Endothelial cell (in vitro differentiated cells): ENCODE data around the gene ARHGAP1. TPM values are rescaled to one million over a fixed set of nuclear protein-coding genes. Genes with fewer than 3 reads are reported as not detected.

Source experiments
- DNase-seq: peaks from one replicate; pipeline ENCODE4 v3.0.0; 2021; ENCODE audit warnings: low spot score
- H3K27ac Mint-ChIP-seq: one replicate; pipeline ENCODE4 v1.8.0; 2021; ENCODE audit warnings: mixed read lengths, inconsistent platforms; ENCODE audit not compliant: unreplicated experiment
- H3K27me3 Mint-ChIP-seq: one replicate; pipeline ENCODE4 v1.8.0; 2021; ENCODE audit warnings: mild to moderate bottlenecking, moderate library complexity, mixed read lengths, inconsistent platforms; ENCODE audit not compliant: unreplicated experiment
- H3K36me3 Mint-ChIP-seq: one replicate; pipeline ENCODE4 v1.8.0; 2021; ENCODE audit warnings: mild to moderate bottlenecking, low read depth, mixed read lengths, inconsistent platforms; ENCODE audit not compliant: unreplicated experiment
- H3K4me1 Mint-ChIP-seq: one replicate; pipeline ENCODE4 v1.8.0; 2021; ENCODE audit warnings: mild to moderate bottlenecking, mixed read lengths, inconsistent platforms; ENCODE audit not compliant: unreplicated experiment
- H3K4me3 Mint-ChIP-seq: one replicate; pipeline ENCODE4 v1.8.0; 2021; ENCODE audit warnings: mild to moderate bottlenecking, mixed read lengths, inconsistent platforms; ENCODE audit not compliant: unreplicated experiment
- H3K9me3 Mint-ChIP-seq: one replicate; pipeline ENCODE4 v1.8.0; 2021; ENCODE audit warnings: mixed read lengths, inconsistent platforms; ENCODE audit not compliant: unreplicated experiment
- total RNA-seq: library from RNA; stranded (reverse); fragmentation: NEBNext Ultra II Directional; extraction: Animal tissue kit (Norgen Biotek cat#: 25700); gene quantifications from one replicate; pipeline ENCODE4 v1.2.1, GENCODE V29; 2021; ENCODE audit not compliant: unreplicated experiment
- TF ChIP-seq, protein P1 (sequence below): fragments of 200-600 bp; sonication (generic); IDR thresholded peaks from one replicate; pipeline ENCODE4 v1.5.0; 2021; ENCODE audit warnings: antibody characterized with exemption; ENCODE audit not compliant: unreplicated experiment

The ARHGAP1 gene
- total RNA-seq, 1 donor from 2014 or later, result 69.5 TPM

DNA sequence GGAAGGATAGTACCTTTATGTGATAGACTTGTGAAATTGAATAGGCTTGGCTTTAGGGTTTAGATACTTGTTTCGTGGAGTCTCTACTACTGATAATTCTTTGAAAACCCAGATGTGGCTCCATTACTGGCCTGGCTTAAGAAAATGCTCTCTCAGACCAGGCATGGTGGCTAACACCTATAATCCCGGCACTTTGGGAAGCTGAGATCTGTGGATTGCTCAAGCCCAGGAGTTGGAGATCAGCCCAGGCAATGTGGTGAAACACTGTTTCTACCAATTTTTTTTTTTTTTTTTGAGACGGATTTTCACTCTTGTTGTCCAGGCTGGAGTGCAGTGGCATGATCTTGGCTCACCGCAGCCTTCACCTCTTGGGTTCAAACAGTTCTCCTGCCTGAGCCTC lies 42.2 kb downstream of the ARHGAP1 start:
- H3K27me3 Mint-ChIP-seq, result no peaks in the 10 kb centered on the region
- H3K9me3 Mint-ChIP-seq, result no peaks in the 10 kb centered on the region
- TF ChIP-seq, protein P1, sequence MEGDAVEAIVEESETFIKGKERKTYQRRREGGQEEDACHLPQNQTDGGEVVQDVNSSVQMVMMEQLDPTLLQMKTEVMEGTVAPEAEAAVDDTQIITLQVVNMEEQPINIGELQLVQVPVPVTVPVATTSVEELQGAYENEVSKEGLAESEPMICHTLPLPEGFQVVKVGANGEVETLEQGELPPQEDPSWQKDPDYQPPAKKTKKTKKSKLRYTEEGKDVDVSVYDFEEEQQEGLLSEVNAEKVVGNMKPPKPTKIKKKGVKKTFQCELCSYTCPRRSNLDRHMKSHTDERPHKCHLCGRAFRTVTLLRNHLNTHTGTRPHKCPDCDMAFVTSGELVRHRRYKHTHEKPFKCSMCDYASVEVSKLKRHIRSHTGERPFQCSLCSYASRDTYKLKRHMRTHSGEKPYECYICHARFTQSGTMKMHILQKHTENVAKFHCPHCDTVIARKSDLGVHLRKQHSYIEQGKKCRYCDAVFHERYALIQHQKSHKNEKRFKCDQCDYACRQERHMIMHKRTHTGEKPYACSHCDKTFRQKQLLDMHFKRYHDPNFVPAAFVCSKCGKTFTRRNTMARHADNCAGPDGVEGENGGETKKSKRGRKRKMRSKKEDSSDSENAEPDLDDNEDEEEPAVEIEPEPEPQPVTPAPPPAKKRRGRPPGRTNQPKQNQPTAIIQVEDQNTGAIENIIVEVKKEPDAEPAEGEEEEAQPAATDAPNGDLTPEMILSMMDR, result no peak
- no peak overlapping the region for H3K27ac Mint-ChIP-seq
- no peak overlapping the region for H3K4me3 Mint-ChIP-seq
- peaks cover 30% of the 10 kb centered on the region for H3K36me3 Mint-ChIP-seq
- peaks cover 1% of the 10 kb centered on the region for H3K4me1 Mint-ChIP-seq
- no peak for DNase-seq

DNA sequence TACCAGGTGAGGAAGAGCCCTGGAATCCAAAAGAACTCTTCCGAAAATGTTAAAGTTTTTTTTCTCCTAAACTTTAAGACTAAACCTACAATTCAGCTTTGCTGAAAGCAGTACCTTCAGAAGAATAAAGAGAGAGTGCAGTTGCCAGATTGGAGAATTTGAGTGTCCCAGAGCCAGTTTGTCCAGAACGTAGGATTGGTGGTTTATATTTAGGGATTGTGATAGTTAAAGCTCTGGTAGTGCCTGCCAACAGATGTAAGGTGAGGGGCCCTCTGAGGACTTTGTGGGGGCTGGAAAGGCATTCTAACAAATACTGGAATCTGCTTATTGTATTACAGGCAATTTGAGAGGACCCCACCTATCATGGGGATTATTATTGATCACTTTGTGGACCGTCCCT lies 43.2 kb downstream of the ARHGAP1 start:
- no peaks in the 10 kb centered on the region for H3K27me3 Mint-ChIP-seq
- no peak overlapping the region for H3K4me3 Mint-ChIP-seq
- DNase-seq, result no peak
- no peaks in the 10 kb centered on the region for H3K9me3 Mint-ChIP-seq
- TF ChIP-seq, protein P1, result no peak
- H3K36me3 Mint-ChIP-seq, result peaks cover 29% of the 10 kb centered on the region
- no peaks in the 10 kb centered on the region for H3K4me1 Mint-ChIP-seq
- H3K27ac Mint-ChIP-seq, result no peak overlapping the region

DNA sequence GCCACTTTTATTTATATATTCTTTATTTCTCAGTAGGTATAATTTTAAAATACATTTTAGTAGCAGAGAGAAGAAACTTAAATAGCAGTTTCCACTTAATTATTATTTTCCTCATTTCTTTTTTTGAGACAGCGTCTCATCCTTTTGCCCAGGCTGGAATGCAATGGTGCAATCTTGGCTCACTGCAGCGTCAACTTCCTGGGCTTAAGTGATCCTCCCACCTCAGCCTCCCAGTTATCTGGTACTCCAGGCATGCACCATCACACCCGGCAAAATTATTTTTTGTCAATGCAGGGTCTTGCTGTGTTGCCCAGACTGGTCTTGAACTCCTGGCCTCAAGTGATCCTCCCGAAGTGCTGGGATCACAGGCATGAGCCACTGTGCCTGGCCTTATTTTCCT lies 44.8 kb downstream of the ARHGAP1 start:
- no peak for DNase-seq
- H3K36me3 Mint-ChIP-seq, result peaks cover 34% of the 10 kb centered on the region
- TF ChIP-seq, protein P1, result no peak
- no peaks in the 10 kb centered on the region for H3K4me1 Mint-ChIP-seq
- no peaks in the 10 kb centered on the region for H3K9me3 Mint-ChIP-seq
- no peak overlapping the region for H3K27ac Mint-ChIP-seq
- H3K4me3 Mint-ChIP-seq, result no peak overlapping the region
- no peaks in the 10 kb centered on the region for H3K27me3 Mint-ChIP-seq

DNA sequence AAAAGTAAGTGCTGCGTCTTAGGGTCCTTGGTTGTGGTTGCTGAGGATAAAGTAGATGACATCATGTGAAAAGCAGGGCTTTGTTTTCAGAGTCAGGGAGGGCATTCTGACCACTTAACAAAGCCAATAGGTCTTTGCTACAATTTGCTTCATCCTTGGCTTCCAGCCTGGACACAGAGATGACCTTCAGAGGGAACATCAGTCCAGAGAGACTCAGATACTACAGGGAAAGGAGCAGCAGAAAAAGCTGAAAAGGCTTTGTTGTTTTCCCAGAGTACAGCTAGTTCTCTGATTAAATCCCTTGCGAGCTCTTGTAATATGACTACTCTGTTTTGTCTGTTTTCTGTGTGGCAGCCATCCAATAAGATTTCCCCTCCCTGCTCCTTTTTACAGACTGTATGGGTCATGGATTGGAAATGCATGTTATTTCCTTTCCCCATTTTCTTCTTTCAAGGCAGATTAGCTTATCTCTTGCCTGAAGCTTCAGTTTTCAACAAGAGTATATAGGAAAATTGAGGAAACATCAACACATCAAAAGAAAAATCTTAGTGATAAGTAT lies 51.2 kb downstream of the ARHGAP1 start:
- H3K4me1 Mint-ChIP-seq, result no peaks in the 10 kb centered on the region
- peaks cover 16% of the 10 kb centered on the region for H3K36me3 Mint-ChIP-seq
- TF ChIP-seq, protein P1, result no peak
- H3K4me3 Mint-ChIP-seq, result no peak overlapping the region
- DNase-seq, result no peak
- no peak overlapping the region for H3K27ac Mint-ChIP-seq
- H3K27me3 Mint-ChIP-seq, result peaks cover 1% of the 10 kb centered on the region
- H3K9me3 Mint-ChIP-seq, result no peaks in the 10 kb centered on the region

DNA sequence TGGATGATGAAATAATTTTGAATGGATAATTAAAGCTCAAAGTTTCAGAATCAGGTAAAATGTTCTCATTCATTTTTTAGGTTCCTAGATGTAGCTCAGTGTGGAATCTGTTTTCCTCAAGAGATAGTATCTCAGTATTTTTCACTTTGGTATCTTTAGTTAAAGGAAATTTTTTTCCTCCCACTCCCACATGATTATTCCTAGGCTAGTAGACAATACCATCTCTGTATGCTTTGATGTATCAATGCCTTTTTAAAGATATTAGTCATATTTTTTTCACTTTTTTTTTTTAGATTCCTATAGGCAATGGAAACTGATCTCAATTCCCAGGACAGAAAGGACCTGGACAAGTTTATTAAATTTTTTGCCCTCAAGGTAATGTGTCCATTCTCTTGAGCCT lies 56.4 kb downstream of the ARHGAP1 start:
- H3K9me3 Mint-ChIP-seq, result no peaks in the 10 kb centered on the region
- H3K4me3 Mint-ChIP-seq, result no peak overlapping the region
- no peak overlapping the region for H3K27ac Mint-ChIP-seq
- no peaks in the 10 kb centered on the region for H3K4me1 Mint-ChIP-seq
- H3K36me3 Mint-ChIP-seq, result peaks cover 26% of the 10 kb centered on the region
- peaks cover 2% of the 10 kb centered on the region for H3K27me3 Mint-ChIP-seq
- TF ChIP-seq, protein P1, result no peak
- no peak for DNase-seq
